C4-2B (cell line): ENCODE results near the gene CAST.

Source experiments
- ZFX ChIP-seq: fragments of 450-650 bp; IDR thresholded peaks from 2 replicates; pipeline ENCODE4 v1.6.1; 2017
- TF ChIP-seq, protein P1 (sequence below): fragments of 450-650 bp; conservative IDR thresholded peaks from 2 replicates; pipeline ENCODE4 v1.5.1; 2017; ENCODE audit warnings: mild to moderate bottlenecking

DNA sequence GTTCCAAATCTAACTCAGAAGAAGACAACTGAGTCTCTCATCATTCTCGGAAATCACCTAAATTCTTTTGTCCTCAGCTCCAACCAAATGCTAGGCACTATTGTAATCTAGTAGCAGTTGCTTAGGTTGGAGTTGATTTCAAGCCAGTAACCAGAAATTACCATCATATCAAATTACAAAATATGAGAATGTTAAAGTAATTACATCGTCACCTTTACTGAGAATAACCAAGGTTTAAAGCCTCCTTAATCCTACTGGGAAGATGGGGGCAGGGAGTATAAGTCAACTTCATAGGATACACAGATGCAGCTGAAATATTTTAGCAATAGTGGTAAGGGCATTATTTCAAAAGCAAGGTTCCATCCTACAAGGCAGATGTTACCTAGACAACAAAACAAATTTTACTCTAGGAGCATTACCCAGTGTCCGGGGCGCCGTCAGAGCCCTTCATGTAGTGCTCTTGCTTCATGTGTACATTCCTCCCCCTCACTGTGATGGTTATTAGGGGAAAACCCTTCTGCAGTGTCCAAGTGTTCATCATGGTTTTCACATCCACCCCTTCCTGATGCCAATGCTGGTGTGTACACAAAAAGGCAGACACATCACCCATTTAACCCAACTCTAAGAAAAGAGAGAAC is 126.1 kb downstream of the CAST start:
- TF ChIP-seq, protein P1, sequence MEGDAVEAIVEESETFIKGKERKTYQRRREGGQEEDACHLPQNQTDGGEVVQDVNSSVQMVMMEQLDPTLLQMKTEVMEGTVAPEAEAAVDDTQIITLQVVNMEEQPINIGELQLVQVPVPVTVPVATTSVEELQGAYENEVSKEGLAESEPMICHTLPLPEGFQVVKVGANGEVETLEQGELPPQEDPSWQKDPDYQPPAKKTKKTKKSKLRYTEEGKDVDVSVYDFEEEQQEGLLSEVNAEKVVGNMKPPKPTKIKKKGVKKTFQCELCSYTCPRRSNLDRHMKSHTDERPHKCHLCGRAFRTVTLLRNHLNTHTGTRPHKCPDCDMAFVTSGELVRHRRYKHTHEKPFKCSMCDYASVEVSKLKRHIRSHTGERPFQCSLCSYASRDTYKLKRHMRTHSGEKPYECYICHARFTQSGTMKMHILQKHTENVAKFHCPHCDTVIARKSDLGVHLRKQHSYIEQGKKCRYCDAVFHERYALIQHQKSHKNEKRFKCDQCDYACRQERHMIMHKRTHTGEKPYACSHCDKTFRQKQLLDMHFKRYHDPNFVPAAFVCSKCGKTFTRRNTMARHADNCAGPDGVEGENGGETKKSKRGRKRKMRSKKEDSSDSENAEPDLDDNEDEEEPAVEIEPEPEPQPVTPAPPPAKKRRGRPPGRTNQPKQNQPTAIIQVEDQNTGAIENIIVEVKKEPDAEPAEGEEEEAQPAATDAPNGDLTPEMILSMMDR, result no peak
- TF ChIP-seq ZFX, result no peak
